Left lung (tissue), 10 donors: ENCODE results near the gene ANXA8L1. TPM values are rescaled to one million over a fixed set of nuclear protein-coding genes. Genes with fewer than 3 reads are reported as not detected.
"Not testable (repeated sequence)": the region's sequence is repeated elsewhere in the genome, so short reads cannot be mapped to it uniquely, and the experiment has no call there.

Experiments used
- ATAC-seq: fragments of 200-7000 bp; cut with Tn5 transposase; one replicate; pipeline ENCODE4 v1.9.1; 2020; ENCODE audit warnings: moderate library complexity
- DNase-seq, 4 donors: peaks; one replicate each; pipeline ENCODE4 v3.0.0-alpha.2; 2013 to 2020
- H3K27ac ChIP-seq, 2 donors: fragments of 200-600 bp; sonication (generic) in 1 of 2; one replicate each; pipeline versions ENCODE4 v1.5.0 to v1.8.0; 2020 to 2021
- H3K27me3 ChIP-seq, 2 donors: fragments of 200-600 bp; sonication (generic) in 1 of 2; one replicate each; pipeline versions ENCODE4 v1.5.0 to v1.8.0; 2020 to 2021
- H3K36me3 ChIP-seq, 2 donors: fragments of 200-600 bp; sonication (generic) in 1 of 2; one replicate each; pipeline versions ENCODE4 v1.5.0 to v1.8.0; 2020 to 2021
- H3K4me1 ChIP-seq, 2 donors: fragments of 200-600 bp; one replicate each; pipeline ENCODE4 v1.8.0; 2021
- H3K4me3 ChIP-seq, 2 donors: fragments of 200-600 bp; sonication (generic) in 1 of 2; one replicate each; pipeline versions ENCODE4 v1.5.0 to v1.8.0; 2020 to 2021; ENCODE audit warnings: mild to moderate bottlenecking in 1 of 2
- H3K9me3 ChIP-seq, 2 donors: fragments of 200-600 bp; sonication (generic) in 1 of 2; one replicate each; pipeline versions ENCODE4 v1.5.0 to v1.8.0; 2020 to 2021
- CTCF ChIP-seq, 2 donors: fragments of 200-600 bp; sonication (generic) in 1 of 2; IDR thresholded peaks; one replicate each; pipeline versions ENCODE4 v1.5.0 to v1.8.0; 2021; ENCODE audit warnings: antibody characterized with exemption in 2 of 2
- intact Hi-C, 2 donors: fragments of 100-400 bp; cut with DNase I; formaldehyde crosslinking; loops; one replicate each; pipeline versions ENCODE4 v1.11.2 to v1.14.2; 2022
- polyA plus RNA-seq, 6 donors: library from polyadenylated mRNA; unstranded; fragments of 120-200 nt; gene quantifications; one replicate each; pipeline ENCODE4 v1.2.1, GENCODE V29; 2013; ENCODE audit not compliant: insufficient read length in 6 of 6
- total RNA-seq, 2 donors: library from RNA; stranded (reverse); fragmentation: NEBNext Ultra II Directional; extraction: Animal tissue kit (Norgen Biotek cat#: 25700); gene quantifications; one replicate each; pipeline ENCODE4 v1.2.1, GENCODE V29; 2021
- donor health status: DM: no; HTN: yes; CAD: no.
- donor health status: DM: no; HTN: no; CAD: no.

ANXA8L1 gene
- total and polyA plus RNA-seq, 8 donors, result 0.89 to 13.2 (median 2.0) TPM

GRCh38 chr10:46329690-46330016 lies 45.9 kb upstream of the ANXA8L1 start:
- no peaks in the 10 kb centered on the region for H3K4me1 ChIP-seq
- H3K36me3 ChIP-seq, result no peaks in the 10 kb centered on the region
- H3K27me3 ChIP-seq, result no peaks in the 10 kb centered on the region
- no peak for TF ChIP-seq CTCF (IDR thresholded peaks at IDR 0.05)
- ATAC-seq, result no peak
- no peak overlapping the region for H3K27ac ChIP-seq
- intact Hi-C loops, result no loop called here
- DNase-seq, result no peak
- H3K9me3 ChIP-seq, result no peaks in the 10 kb centered on the region
- no peak overlapping the region for H3K4me3 ChIP-seq

GRCh38 chr10:46330894-46331293 lies 44.7 kb upstream of the ANXA8L1 start:
- no peak for DNase-seq
- Histone ChIP-seq H3K27me3 (no peaks in the 10 kb centered on the region), H3K4me3 (no peak overlapping the region), H3K27ac (no peak overlapping the region), H3K4me1 (no peaks in the 10 kb centered on the region), H3K36me3 (no peaks in the 10 kb centered on the region), H3K9me3 (no peaks in the 10 kb centered on the region)
- intact Hi-C loops, result no loop called here
- no peak for TF ChIP-seq CTCF (IDR thresholded peaks at IDR 0.05)
- ATAC-seq, result no peak

- intact Hi-C loops, H3K9me3 ChIP-seq, ATAC-seq, H3K27ac ChIP-seq, H3K27me3 ChIP-seq, H3K4me3 ChIP-seq, DNase-seq, H3K4me1 ChIP-seq, H3K36me3 ChIP-seq: not testable (repeated sequence)
These were observed 10.1 kb upstream of the ANXA8L1 start for GRCh38 chr10:46365484-46365883.

GRCh38 chr10:46367209-46367608 lies 8.4 kb upstream of the ANXA8L1 start:
- H3K27me3 ChIP-seq, H3K36me3 ChIP-seq, DNase-seq, H3K9me3 ChIP-seq, H3K4me3 ChIP-seq, ATAC-seq, H3K4me1 ChIP-seq, H3K27ac ChIP-seq, intact Hi-C loops: not testable (repeated sequence)

- DNase-seq, H3K27ac ChIP-seq, H3K9me3 ChIP-seq, H3K36me3 ChIP-seq, H3K4me3 ChIP-seq, H3K27me3 ChIP-seq, H3K4me1 ChIP-seq, ATAC-seq, intact Hi-C loops: not testable (repeated sequence)
These were observed 7.8 kb upstream of the ANXA8L1 start for GRCh38 chr10:46367666-46368240.

GRCh38 chr10:46368956-46369355 lies 6.6 kb upstream of the ANXA8L1 start:
- not testable (repeated sequence) for H3K36me3 ChIP-seq, ATAC-seq

GRCh38 chr10:46374410-46374809 lies 1.2 kb upstream of the ANXA8L1 start:
- H3K4me1 ChIP-seq, H3K36me3 ChIP-seq, H3K9me3 ChIP-seq, H3K27me3 ChIP-seq, ATAC-seq, H3K4me3 ChIP-seq, H3K27ac ChIP-seq, DNase-seq, intact Hi-C loops: not testable (repeated sequence)

More at GRCh38 chr10:46368956-46369355, 6.6 kb upstream of the ANXA8L1 start:
- H3K27ac ChIP-seq, H3K27me3 ChIP-seq, intact Hi-C loops, DNase-seq, H3K4me3 ChIP-seq, H3K9me3 ChIP-seq, H3K4me1 ChIP-seq: not testable (repeated sequence)

GRCh38 chr10:46377022-46377421 lies 1.4 kb downstream of the ANXA8L1 start:
- ATAC-seq, H3K9me3 ChIP-seq, H3K27ac ChIP-seq, DNase-seq, H3K36me3 ChIP-seq, H3K27me3 ChIP-seq, intact Hi-C loops, H3K4me3 ChIP-seq, H3K4me1 ChIP-seq: not testable (repeated sequence)

GRCh38 chr10:46377651-46378050 lies 2.1 kb downstream of the ANXA8L1 start:
- H3K27ac ChIP-seq, intact Hi-C loops, H3K4me3 ChIP-seq, H3K4me1 ChIP-seq, H3K9me3 ChIP-seq, H3K27me3 ChIP-seq, H3K36me3 ChIP-seq, DNase-seq: not testable (repeated sequence)
- peak; percentile 47 for ATAC-seq

GRCh38 chr10:46378108-46378507 lies 2.5 kb downstream of the ANXA8L1 start:
- DNase-seq, H3K27ac ChIP-seq, intact Hi-C loops, H3K36me3 ChIP-seq, H3K9me3 ChIP-seq, H3K4me3 ChIP-seq, H3K27me3 ChIP-seq, H3K4me1 ChIP-seq: not testable (repeated sequence)
- ATAC-seq, result peak; percentile 67

GRCh38 chr10:46379233-46379848 lies 3.8 kb downstream of the ANXA8L1 start:
- ATAC-seq, H3K27ac ChIP-seq, intact Hi-C loops, DNase-seq, H3K4me1 ChIP-seq, H3K36me3 ChIP-seq, H3K9me3 ChIP-seq, H3K27me3 ChIP-seq, H3K4me3 ChIP-seq: not testable (repeated sequence)

GRCh38 chr10:46385858-46386257 lies 10.3 kb downstream of the ANXA8L1 start:
- H3K36me3 ChIP-seq, DNase-seq: not testable (repeated sequence)
- ATAC-seq, result peak; percentile 21

More at GRCh38 chr10:46385858-46386257, 10.3 kb downstream of the ANXA8L1 start:
- H3K27ac ChIP-seq, intact Hi-C loops, H3K4me3 ChIP-seq, H3K4me1 ChIP-seq, H3K9me3 ChIP-seq, H3K27me3 ChIP-seq: not testable (repeated sequence)
